Mucosa of descending colon (tissue), 3 donors: Measurements from ENCODE around the gene COX20. TPM values are rescaled to one million over a fixed set of nuclear protein-coding genes. Genes with fewer than 3 reads are reported as not detected.

ENCODE experiments used
- ATAC-seq: fragments of 200-7000 bp; cut with Tn5 transposase; one replicate; pipeline ENCODE4 v1.9.1; 2020; ENCODE audit warnings: mild to moderate bottlenecking, moderate library complexity
- DNase-seq, 3 donors: peaks; one replicate each; pipeline ENCODE4 v3.0.0-alpha.2; 2020
- H3K36me3 ChIP-seq: fragments of 200-600 bp; one replicate; pipeline ENCODE4 v1.8.0; 2021; ENCODE audit warnings: low read depth, mild to moderate bottlenecking
- H3K4me1 ChIP-seq: fragments of 200-600 bp; one replicate; pipeline ENCODE4 v1.8.0; 2021; ENCODE audit warnings: low read depth, mild to moderate bottlenecking
- H3K4me3 ChIP-seq: fragments of 200-600 bp; one replicate; pipeline ENCODE4 v1.8.0; 2021; ENCODE audit warnings: mild to moderate bottlenecking
- H3K9me3 ChIP-seq: fragments of 200-600 bp; one replicate; pipeline ENCODE4 v1.8.0; 2021; ENCODE audit warnings: mild to moderate bottlenecking
- intact Hi-C, 2 donors: fragments of 100-400 bp; cut with DNase I in 1 of 2; cut with micrococcal nuclease in 1 of 2; formaldehyde crosslinking; loops; one replicate each; pipeline versions ENCODE4 v1.11.0 to v1.11.1; 2022; cut with DNase I, micrococcal nuclease
- total RNA-seq, 3 donors: library from RNA; stranded (reverse); fragmentation: NEBNext Ultra II Directional in 2 of 3; extraction: Animal tissue kit (Norgen Biotek cat#: 25700) in 2 of 3; gene quantifications; one replicate each; pipeline versions ENCODE4 v1.2.1 to v1.2.4, GENCODE V29; 2021 to 2023
- TF ChIP-seq, protein P1 (sequence below): fragments of 200-600 bp; IDR thresholded peaks from one replicate; pipeline ENCODE4 v1.8.0; 2022; ENCODE audit warnings: antibody characterized with exemption, mild to moderate bottlenecking
- donor health status: DM: no; HTN: no; CAD: no; lungs with moderate emphysema.
- donor health status: DM: no; HTN: no; CAD: no.
- donor health status: DM: no; HTN: yes; CAD: no.

The COX20 gene
- total RNA-seq, 3 donors from 2014 or later: 18.9 to 37.7 (median 32.3) TPM

DNA sequence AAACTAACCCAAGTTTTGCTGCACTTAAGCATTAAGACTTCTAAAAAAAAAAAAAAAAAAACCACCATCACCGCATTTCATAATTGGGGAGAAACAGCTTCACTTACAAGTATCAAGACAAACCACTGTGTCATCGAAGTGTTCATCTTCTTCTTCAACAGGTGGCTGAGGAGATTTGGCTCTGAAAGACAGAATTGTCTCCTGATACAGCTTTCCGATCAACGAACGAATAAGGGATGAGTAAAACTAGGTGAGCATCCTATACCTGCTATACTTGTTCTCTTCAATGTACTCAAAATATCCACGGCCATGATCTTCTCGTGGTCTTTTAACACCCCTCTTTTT lies 26.9 kb downstream of the COX20 start:
- TF ChIP-seq, protein P1, sequence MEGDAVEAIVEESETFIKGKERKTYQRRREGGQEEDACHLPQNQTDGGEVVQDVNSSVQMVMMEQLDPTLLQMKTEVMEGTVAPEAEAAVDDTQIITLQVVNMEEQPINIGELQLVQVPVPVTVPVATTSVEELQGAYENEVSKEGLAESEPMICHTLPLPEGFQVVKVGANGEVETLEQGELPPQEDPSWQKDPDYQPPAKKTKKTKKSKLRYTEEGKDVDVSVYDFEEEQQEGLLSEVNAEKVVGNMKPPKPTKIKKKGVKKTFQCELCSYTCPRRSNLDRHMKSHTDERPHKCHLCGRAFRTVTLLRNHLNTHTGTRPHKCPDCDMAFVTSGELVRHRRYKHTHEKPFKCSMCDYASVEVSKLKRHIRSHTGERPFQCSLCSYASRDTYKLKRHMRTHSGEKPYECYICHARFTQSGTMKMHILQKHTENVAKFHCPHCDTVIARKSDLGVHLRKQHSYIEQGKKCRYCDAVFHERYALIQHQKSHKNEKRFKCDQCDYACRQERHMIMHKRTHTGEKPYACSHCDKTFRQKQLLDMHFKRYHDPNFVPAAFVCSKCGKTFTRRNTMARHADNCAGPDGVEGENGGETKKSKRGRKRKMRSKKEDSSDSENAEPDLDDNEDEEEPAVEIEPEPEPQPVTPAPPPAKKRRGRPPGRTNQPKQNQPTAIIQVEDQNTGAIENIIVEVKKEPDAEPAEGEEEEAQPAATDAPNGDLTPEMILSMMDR: no peak
- no peaks in the 10 kb centered on the region for H3K9me3 ChIP-seq
- ATAC-seq: no peak
- H3K4me3 ChIP-seq: peak overlapping the region; percentile 100
- intact Hi-C loops: loop anchor here (5.0 to 10.0 kb wide), 3 partner anchors 110 to 182 kb away; no protein-coding TSS in a partner anchor
- no peak for DNase-seq
- H3K36me3 ChIP-seq: peaks cover 1% of the 10 kb centered on the region
- H3K4me1 ChIP-seq: peaks cover 26% of the 10 kb centered on the region

DNA sequence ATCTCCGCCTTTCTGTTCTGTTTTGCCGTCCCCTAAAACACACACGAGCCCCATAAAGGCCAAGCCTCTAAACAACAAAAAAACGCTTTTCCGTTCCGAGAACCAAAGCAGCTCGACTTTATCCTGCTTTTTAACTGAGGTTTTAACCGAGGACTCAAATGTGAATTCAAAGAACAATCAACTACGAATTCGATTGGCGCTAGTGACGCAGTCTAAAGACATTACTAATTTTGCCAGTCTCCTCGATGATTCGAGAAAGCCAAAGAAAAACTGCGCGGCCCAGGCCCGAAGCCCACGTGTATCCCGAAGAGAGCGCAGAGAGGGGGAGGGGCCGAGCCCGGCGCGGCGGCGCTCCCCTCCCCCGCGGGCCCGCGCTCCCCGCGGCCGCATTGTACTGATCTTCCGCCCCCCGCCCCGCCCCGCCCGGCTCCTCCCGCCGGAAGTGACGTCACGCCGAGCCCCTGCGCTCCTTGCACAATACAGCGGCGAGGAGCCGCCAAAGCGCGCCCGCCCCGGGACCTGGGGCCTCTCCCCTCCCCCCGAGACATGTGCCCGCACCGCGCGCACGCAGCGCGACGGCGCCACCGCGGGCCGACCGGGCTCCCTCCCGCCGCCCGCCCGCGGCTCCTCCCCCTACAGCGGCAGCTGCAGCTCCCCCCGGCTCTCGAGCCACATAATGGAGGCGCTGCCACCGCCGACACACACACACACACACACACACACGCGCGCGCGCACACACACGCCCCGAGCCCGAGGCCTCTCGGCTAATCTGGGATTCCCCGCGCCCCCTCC lies 27.4 kb downstream of the COX20 start:
- H3K4me1 ChIP-seq: peaks cover 26% of the 10 kb centered on the region
- H3K9me3 ChIP-seq: no peaks in the 10 kb centered on the region
- ATAC-seq (peak; percentile 85), DNase-seq (peak; percentile 98 to 99 (median 98))
- TF ChIP-seq, protein P1: no peak
- H3K4me3 ChIP-seq: peak overlapping the region; percentile 100
- H3K36me3 ChIP-seq: no peaks in the 10 kb centered on the region
- intact Hi-C loops: loop anchor here (5.0 to 10.0 kb wide), 3 partner anchors 109 to 182 kb away; no protein-coding TSS in a partner anchor

DNA sequence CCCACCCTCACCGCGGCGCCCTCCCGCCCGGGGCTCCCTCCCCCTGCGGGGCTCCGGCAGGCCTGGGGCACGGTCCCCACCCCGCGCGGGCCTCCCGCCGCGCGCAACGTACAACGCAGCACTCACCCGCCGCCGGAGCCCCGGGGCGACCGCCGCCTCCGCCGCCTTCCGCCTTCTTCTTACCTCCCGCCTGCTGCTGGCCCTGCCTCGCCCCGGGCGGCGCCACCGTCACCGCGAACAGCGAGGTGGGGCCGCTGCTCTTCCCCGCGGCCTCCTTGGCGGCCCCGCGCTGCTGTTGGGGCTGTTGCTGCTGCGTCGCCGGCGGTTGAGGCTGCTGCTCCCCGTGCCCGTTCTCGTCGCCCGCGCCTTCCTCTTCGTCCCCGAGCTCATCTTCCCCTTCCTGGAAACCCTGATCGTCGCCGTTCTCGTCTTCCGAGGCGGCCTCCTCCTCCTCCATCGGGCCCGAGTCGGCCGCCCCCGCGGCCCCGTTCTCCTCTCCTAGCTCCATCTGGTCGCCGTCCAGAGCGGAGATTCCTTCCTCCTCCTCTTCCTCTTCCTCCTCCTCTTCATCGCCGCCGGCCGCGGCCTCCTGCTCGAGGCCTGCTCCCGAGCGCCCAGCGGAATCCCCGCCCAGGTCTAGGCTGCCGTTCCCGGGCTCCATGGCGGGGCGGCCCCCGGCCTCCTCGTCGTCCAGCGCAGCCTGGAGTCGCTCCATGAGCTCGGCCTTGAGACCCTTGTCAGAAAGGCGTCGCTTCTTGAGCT lies 28.2 kb downstream of the COX20 start:
- no peaks in the 10 kb centered on the region for H3K36me3 ChIP-seq
- DNase-seq (peak; percentile 48 to 77 (median 71)), ATAC-seq (peak; percentile 26)
- TF ChIP-seq, protein P1: no peak
- peaks cover 26% of the 10 kb centered on the region for H3K4me1 ChIP-seq
- H3K4me3 ChIP-seq: peak overlapping the region; percentile 100
- intact Hi-C loops: loop anchor here (5.0 to 10.0 kb wide), 3 partner anchors 109 to 181 kb away; no protein-coding TSS in a partner anchor
- H3K9me3 ChIP-seq: no peaks in the 10 kb centered on the region

DNA sequence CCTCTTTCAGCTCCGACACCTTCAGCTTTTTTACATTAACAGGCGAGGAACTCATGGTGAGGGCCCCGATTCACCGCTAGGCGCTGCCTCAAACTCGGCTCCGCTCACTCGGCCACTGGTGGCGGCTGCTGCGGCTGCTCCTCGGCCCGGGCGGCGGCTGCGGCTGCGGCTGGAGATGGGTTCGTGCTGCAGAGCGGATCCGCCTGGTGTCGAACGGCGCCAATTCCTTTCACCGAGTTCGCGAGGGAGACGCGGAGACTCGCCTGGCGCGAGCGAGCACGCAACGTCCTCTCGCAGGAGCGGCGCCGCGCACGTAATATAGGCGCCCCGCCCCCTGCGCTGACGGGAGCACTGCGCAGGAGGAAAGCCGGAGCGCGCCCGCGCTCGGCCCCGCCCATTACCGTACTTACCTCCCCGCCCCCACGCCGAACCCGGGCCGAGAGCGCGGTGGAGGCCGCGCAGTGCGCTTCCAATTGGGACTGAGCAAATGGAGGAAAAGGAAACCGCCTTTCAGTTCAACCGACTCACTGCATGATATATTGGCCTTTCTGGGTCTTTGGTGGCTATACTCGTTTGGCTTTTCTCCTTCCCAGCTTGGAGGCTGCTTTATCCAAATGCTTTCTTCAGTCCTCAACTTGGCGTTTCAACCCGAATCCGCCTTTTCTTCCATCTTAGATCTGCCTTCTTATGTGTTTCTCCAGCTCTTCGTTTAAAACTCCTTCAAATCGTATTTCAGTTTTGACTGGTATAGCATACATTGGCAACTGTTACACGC lies 29.0 kb downstream of the COX20 start, which contains the start of gene HNRNPU:
HNRNPU (minus strand) TSS at position 291 of the 775 bp plus-strand sequence; CDS start at position 55, 236 bp downstream.
- peak; percentile 90 for ATAC-seq
- no peaks in the 10 kb centered on the region for H3K36me3 ChIP-seq
- peaks cover 26% of the 10 kb centered on the region for H3K4me1 ChIP-seq
- peak within 1 kb of the TSS; percentile 100 for H3K4me3 ChIP-seq
- DNase-seq: peak; percentile 98 to 99 (median 98)
- intact Hi-C loops: loop anchor here (5.0 to 10.0 kb wide), 3 partner anchors 108 to 180 kb away; no protein-coding TSS in a partner anchor
- TF ChIP-seq, protein P1: no peak
- H3K9me3 ChIP-seq: no peaks in the 10 kb centered on the region

DNA sequence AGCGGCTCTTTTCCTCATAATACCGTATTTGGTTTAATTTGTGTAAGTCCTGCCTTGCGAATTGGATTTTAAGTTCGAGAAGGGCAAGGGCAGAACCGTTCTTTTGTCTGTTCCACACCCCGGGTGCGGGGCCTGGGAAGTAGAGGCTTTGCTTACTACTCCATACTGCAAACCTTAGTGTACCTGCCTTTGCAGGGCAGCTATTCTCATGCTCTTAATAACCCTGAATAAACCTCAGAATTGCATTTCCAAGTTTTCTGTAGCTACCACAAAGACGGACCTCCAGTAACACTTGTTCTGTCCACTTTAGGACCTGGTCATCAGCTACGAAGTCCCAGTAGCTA lies 29.5 kb downstream of the COX20 start:
- TF ChIP-seq, protein P1: no peak
- Histone ChIP-seq H3K9me3 (no peaks in the 10 kb centered on the region), H3K4me1 (peaks cover 25% of the 10 kb centered on the region), H3K36me3 (no peaks in the 10 kb centered on the region), H3K4me3 (peak overlapping the region; percentile 100)
- ATAC-seq (no peak), DNase-seq (peak in 2 of 3 donors; percentile 63 to 67)
- intact Hi-C loops: loop anchor here in 1 of 2 donors (10.0 kb wide), 2 partner anchors 110 to 180 kb away; no protein-coding TSS in a partner anchor
